ENCODE measurements around the gene SRGAP1.

DNA sequence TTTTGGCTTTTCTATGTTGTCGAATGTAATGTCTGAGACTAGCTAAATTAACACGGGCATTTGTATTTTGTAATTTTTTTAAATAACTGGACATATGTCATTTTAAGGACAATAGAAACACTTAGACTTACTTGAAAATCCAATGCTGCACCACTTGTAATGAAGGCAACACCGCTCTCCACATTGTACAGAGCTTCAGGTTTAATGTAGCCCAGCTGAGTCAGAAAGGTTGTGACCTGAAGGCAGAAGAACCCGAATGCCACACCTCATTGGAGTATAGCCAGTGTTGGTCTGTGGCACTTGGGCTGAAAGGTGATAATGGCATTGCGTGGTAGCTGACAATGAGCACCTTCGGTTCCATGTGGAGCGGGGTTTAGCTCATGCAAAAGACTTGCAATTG lies 298.3 kb downstream of the SRGAP1 start:
- TF ChIP-seq POLR2AphosphoS5 (IDR thresholded peaks at IDR 0.05; ENCODE audit: low read depth, low read length) (no peak), CTCF (IDR thresholded peaks at IDR 0.05) (no peak), TCF7L2 (IDR thresholded peaks at IDR 0.05; ENCODE audit: low read depth, low read length) (no peak)
- TF ChIP-seq, protein P1, sequence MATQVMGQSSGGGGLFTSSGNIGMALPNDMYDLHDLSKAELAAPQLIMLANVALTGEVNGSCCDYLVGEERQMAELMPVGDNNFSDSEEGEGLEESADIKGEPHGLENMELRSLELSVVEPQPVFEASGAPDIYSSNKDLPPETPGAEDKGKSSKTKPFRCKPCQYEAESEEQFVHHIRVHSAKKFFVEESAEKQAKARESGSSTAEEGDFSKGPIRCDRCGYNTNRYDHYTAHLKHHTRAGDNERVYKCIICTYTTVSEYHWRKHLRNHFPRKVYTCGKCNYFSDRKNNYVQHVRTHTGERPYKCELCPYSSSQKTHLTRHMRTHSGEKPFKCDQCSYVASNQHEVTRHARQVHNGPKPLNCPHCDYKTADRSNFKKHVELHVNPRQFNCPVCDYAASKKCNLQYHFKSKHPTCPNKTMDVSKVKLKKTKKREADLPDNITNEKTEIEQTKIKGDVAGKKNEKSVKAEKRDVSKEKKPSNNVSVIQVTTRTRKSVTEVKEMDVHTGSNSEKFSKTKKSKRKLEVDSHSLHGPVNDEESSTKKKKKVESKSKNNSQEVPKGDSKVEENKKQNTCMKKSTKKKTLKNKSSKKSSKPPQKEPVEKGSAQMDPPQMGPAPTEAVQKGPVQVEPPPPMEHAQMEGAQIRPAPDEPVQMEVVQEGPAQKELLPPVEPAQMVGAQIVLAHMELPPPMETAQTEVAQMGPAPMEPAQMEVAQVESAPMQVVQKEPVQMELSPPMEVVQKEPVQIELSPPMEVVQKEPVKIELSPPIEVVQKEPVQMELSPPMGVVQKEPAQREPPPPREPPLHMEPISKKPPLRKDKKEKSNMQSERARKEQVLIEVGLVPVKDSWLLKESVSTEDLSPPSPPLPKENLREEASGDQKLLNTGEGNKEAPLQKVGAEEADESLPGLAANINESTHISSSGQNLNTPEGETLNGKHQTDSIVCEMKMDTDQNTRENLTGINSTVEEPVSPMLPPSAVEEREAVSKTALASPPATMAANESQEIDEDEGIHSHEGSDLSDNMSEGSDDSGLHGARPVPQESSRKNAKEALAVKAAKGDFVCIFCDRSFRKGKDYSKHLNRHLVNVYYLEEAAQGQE (IDR thresholded peaks at IDR 0.05; ENCODE audit: insufficient read depth in 1 of 2, low read depth in 2 of 2, low read length in 1 of 2) = no peak
